Endodermal cell (in vitro differentiated cells): ENCODE measurements around the gene WNT5A. TPM values are rescaled to one million over a fixed set of nuclear protein-coding genes. Genes with fewer than 3 reads are reported as not detected.

ENCODE experiments used
- DNase-seq: peaks from one replicate; pipeline ENCODE4 v3.0.0-alpha.2; 2017
- H3K27ac ChIP-seq: 2 replicates; pipeline ENCODE4 v1.5.1; 2013; ENCODE audit warnings: mild to moderate bottlenecking, low read depth, low read length, moderate library complexity
- H3K27me3 ChIP-seq: 2 replicates; pipeline ENCODE4 v1.6.1; 2013; ENCODE audit warnings: mild to moderate bottlenecking, low read length, moderate library complexity; ENCODE audit not compliant: insufficient read depth, control insufficient read depth, poor library complexity, severe bottlenecking
- H3K36me3 ChIP-seq: 2 replicates; pipeline ENCODE4 v1.7.0; 2013; ENCODE audit warnings: mild to moderate bottlenecking, low read length, moderate library complexity; ENCODE audit not compliant: control insufficient read depth, insufficient read depth
- H3K4me1 ChIP-seq: one replicate; pipeline ENCODE4 v1.7.0; 2013; ENCODE audit warnings: low read length; ENCODE audit not compliant: control insufficient read depth, insufficient read depth
- H3K4me3 ChIP-seq: 2 replicates; pipeline ENCODE4 v1.5.1; 2013; ENCODE audit warnings: mild to moderate bottlenecking, low read length, moderate library complexity
- H3K9ac ChIP-seq: 2 replicates; pipeline ENCODE4 v1.6.1; 2013; ENCODE audit warnings: mild to moderate bottlenecking, low read length, moderate library complexity; ENCODE audit not compliant: poor library complexity, severe bottlenecking; ENCODE audit errors: extremely low read depth
- H3K9me3 ChIP-seq: 2 replicates; pipeline ENCODE4 v1.6.1; 2013; ENCODE audit warnings: mild to moderate bottlenecking, low read length, moderate library complexity; ENCODE audit not compliant: control insufficient read depth
- H3K27ac Mint-ChIP-seq: 2 replicates; pipeline ENCODE4 v1.8.0; 2020; ENCODE audit warnings: mixed read lengths
- H3K27me3 Mint-ChIP-seq: 2 replicates; pipeline ENCODE4 v1.8.0; 2021; ENCODE audit warnings: mild to moderate bottlenecking, mixed read lengths; ENCODE audit not compliant: insufficient read depth
- H3K36me3 Mint-ChIP-seq: 2 replicates; pipeline ENCODE4 v1.8.0; 2020; ENCODE audit warnings: low read depth, mixed read lengths
- H3K4me1 Mint-ChIP-seq: 2 replicates; pipeline ENCODE4 v1.8.0; 2020; ENCODE audit warnings: mixed read lengths
- H3K4me3 Mint-ChIP-seq: 2 replicates; pipeline ENCODE4 v1.8.0; 2020; ENCODE audit warnings: mild to moderate bottlenecking, moderate library complexity, mixed read lengths
- H3K9me3 Mint-ChIP-seq: 2 replicates; pipeline ENCODE4 v1.8.0; 2020; ENCODE audit warnings: mild to moderate bottlenecking, mixed read lengths
- WGBS, 2 experiments: methylation state at CpG; one replicate each; pipeline versions ENCODE4 v1.1.5 to v1.1.7; 2013; ENCODE audit warnings: missing lambda C conversion rate in 2 of 2, mixed read lengths in 1 of 2; ENCODE audit not compliant: insufficient coverage in 1 of 2, insufficient read length in 1 of 2; 5-methylcytosine and 5-hydroxymethylcytosine counted together
- total RNA-seq, 2 donors: library from RNA; stranded (reverse); fragmentation: NEBNext Ultra II Directional in 1 of 2; extraction: Animal tissue kit (Norgen Biotek cat#: 25700) in 1 of 2; gene quantifications; 2 replicates in 1 of 2; 3 replicates in 1 of 2; pipeline ENCODE4 v1.2.1, GENCODE V29; 2021
- TF ChIP-seq, protein P1 (sequence below): fragments of 200-600 bp; sonication (generic); conservative IDR thresholded peaks from 2 replicates; pipeline ENCODE4 v1.5.0; 2021; ENCODE audit warnings: antibody characterized with exemption, mild to moderate bottlenecking

WNT5A gene
- total RNA-seq, 2 donors from 2014 or later: 0.92 to 1.4 TPM

DNA sequence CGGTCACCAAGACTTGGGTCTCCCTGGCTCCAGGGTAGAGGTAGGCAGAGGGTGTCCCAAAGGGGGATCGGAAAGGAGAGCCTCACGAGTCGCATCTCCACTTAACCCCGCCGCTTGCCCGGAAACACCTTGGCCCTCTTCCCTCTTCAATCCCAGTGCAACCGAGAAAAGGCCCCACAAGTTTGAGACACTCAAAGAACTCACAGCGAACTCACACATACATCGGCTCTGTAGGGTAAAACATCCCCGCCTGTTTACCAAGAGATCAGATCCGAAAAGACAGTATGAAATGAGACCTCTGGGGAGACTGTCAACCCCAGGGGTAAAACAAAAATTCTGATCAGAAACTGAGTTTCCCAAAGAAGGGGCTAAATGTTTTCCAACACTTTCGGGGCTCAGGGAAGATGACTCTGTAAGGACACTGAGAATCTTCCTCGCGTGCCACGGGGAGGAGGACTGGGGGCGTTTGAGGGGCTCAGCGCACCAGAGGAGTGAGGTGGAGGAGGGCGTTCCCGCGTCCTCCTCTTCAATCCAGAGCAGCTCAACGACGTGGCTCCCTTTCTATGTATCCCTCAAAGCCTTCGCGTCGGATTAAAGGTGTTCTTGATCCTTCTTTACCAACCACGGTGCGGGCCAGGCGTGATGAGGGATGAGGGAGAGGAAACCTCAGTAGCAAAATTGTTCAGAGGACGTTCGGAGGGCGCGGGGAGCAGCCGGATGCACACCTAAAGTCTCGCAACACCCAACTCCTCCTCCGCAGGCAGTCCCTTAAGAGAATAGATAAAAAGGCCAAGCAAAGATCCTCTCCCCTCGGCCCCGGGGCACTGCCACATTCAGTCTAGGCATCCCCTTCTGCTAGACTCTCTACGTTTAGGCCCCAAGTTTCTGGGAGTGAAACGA lies 3.7 kb downstream of the WNT5A start:
- H3K27ac Mint-ChIP-seq: no peak overlapping the region
- Histone ChIP-seq H3K9ac (no peak overlapping the region), H3K36me3 (no peaks in the 10 kb centered on the region), H3K27ac (no peak overlapping the region), H3K9me3 (no peaks in the 10 kb centered on the region), H3K4me3 (no peak overlapping the region), H3K4me1 (peaks cover 3% of the 10 kb centered on the region), H3K27me3 (peaks cover 94% of the 10 kb centered on the region)
- DNase-seq: peak; percentile 62
- TF ChIP-seq, protein P1, sequence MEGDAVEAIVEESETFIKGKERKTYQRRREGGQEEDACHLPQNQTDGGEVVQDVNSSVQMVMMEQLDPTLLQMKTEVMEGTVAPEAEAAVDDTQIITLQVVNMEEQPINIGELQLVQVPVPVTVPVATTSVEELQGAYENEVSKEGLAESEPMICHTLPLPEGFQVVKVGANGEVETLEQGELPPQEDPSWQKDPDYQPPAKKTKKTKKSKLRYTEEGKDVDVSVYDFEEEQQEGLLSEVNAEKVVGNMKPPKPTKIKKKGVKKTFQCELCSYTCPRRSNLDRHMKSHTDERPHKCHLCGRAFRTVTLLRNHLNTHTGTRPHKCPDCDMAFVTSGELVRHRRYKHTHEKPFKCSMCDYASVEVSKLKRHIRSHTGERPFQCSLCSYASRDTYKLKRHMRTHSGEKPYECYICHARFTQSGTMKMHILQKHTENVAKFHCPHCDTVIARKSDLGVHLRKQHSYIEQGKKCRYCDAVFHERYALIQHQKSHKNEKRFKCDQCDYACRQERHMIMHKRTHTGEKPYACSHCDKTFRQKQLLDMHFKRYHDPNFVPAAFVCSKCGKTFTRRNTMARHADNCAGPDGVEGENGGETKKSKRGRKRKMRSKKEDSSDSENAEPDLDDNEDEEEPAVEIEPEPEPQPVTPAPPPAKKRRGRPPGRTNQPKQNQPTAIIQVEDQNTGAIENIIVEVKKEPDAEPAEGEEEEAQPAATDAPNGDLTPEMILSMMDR: no peak
- H3K36me3 Mint-ChIP-seq: no peaks in the 10 kb centered on the region
- no peaks in the 10 kb centered on the region for H3K9me3 Mint-ChIP-seq
- WGBS, 2 experiments: 82 to 93% methylated on average over 28 to 40 of the region's 40 CpGs
- H3K4me1 Mint-ChIP-seq: peaks cover 48% of the 10 kb centered on the region
- H3K4me3 Mint-ChIP-seq: peak overlapping the region; percentile 64
- peaks cover 94% of the 10 kb centered on the region for H3K27me3 Mint-ChIP-seq

DNA sequence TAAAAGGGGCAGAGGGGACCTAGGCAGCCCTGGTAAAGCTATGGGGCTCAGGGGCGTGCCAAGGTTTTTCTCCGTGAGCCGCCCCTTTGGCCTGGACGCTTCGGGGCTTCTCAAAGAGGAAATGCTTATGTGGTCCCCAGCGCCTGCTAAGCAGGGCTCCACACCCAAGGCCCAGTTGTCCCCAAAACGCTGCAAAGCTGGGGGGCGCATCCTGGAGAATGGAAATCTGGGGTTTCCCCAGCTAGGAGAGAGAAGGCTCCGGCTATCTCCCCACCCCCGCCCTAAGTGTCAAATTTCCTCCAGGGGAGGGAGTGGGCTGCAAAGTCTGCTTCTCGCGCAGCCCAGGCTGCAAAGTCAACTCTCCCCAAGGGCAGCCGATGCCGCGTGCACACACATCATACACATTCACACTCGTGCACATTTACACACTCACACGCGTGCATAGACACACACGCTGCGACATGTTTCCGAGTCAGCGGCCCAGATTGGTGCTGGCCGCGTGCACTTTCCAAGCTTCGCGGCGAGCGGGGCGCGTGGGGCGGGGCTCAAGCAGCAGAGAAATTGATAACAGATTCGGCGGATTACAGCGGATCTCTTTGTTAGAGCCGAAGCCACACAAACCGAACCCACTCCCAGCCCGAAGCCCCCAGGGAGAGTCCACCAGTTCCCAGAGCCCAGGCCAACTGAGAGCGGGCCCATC lies 4.5 kb downstream of the WNT5A start:
- Histone ChIP-seq H3K36me3 (no peaks in the 10 kb centered on the region), H3K4me1 (peaks cover 3% of the 10 kb centered on the region), H3K27me3 (peaks cover 89% of the 10 kb centered on the region), H3K9me3 (no peaks in the 10 kb centered on the region), H3K27ac (no peak overlapping the region), H3K4me3 (peak overlapping the region; percentile 74), H3K9ac (no peak overlapping the region)
- Mint-ChIP-seq H3K27ac (no peak overlapping the region), H3K36me3 (no peaks in the 10 kb centered on the region), H3K4me1 (peaks cover 52% of the 10 kb centered on the region), H3K27me3 (peaks cover 97% of the 10 kb centered on the region), H3K9me3 (no peaks in the 10 kb centered on the region), H3K4me3 (peak overlapping the region; percentile 64)
- peak; percentile 70 for DNase-seq
- TF ChIP-seq, protein P1: peak; percentile 4
- 34 to 62% methylated on average over 11 to 38 of the region's 38 CpGs for WGBS, 2 experiments

DNA sequence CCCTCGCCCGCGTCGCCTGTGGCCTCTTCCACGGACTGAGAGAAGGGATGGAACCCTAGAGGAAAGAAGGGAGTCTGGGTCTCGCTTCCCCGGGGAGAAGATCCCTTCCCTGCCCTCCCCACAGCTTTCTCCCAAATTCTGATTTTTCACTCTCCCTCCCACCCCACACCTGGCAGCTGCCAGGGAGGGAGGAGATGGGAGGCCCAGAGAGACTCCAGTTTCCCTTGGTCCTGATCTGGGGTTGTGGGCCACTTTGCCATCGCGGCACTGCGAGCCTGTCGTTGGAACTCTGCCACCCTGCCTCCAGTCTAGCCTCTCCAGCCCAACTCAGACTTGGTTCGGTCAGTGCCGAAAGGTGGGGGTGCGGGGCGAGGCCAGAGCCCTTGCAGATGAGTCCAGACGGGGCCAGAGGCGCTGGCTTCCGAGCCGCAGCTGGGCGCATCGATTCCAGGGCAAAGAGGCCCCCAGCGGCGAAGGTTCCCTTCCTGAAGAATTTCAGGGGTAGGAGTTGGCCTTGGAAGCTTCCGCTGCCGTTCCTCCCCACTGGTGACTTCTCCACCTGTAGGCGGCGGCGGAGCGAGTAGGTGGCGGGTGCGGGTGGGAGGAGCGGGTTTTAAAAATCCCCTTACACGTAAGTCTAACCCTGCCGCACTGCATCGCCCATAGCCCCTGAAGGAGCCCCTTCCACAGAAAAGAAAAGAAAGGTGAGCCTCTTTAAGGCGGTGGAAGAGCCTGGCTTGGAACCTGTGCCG lies 5.2 kb downstream of the WNT5A start:
- peak; percentile 81 for DNase-seq
- peak overlapping the region; percentile 64 for H3K4me3 Mint-ChIP-seq
- H3K36me3 Mint-ChIP-seq: no peaks in the 10 kb centered on the region
- WGBS, 2 experiments: 0 to 4% methylated on average over 4 to 35 of the region's 37 CpGs
- Histone ChIP-seq H3K9ac (no peak overlapping the region), H3K27me3 (peaks cover 82% of the 10 kb centered on the region), H3K36me3 (no peaks in the 10 kb centered on the region), H3K4me1 (peaks cover 3% of the 10 kb centered on the region), H3K4me3 (peak overlapping the region; percentile 74), H3K27ac (no peak overlapping the region), H3K9me3 (no peaks in the 10 kb centered on the region)
- no peak overlapping the region for H3K27ac Mint-ChIP-seq
- TF ChIP-seq, protein P1: peak; percentile 34
- peaks cover 97% of the 10 kb centered on the region for H3K27me3 Mint-ChIP-seq
- peaks cover 49% of the 10 kb centered on the region for H3K4me1 Mint-ChIP-seq
- no peaks in the 10 kb centered on the region for H3K9me3 Mint-ChIP-seq
